Measurements from ENCODE around the gene ZNF106.

DNA sequence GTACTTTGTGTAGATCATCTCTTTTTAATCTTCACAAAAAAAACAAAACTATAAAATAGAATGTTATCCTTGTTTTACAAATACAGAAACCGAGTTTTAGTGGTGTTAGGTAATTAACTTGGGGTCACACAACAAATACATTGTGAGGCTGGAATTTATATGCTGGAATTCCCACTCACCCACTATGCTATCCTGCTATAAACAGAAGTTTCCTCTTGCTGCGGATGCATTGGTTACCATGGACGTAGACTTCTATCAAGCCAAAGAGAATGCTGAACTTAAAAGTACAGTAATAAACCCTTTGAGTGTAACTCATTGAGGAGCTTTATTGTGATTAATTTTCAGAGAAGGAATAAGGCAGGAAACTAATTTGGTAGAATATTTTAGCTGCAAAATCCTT lies 13.7 kb upstream of the ZNF106 start:
- TF ChIP-seq, protein P1, sequence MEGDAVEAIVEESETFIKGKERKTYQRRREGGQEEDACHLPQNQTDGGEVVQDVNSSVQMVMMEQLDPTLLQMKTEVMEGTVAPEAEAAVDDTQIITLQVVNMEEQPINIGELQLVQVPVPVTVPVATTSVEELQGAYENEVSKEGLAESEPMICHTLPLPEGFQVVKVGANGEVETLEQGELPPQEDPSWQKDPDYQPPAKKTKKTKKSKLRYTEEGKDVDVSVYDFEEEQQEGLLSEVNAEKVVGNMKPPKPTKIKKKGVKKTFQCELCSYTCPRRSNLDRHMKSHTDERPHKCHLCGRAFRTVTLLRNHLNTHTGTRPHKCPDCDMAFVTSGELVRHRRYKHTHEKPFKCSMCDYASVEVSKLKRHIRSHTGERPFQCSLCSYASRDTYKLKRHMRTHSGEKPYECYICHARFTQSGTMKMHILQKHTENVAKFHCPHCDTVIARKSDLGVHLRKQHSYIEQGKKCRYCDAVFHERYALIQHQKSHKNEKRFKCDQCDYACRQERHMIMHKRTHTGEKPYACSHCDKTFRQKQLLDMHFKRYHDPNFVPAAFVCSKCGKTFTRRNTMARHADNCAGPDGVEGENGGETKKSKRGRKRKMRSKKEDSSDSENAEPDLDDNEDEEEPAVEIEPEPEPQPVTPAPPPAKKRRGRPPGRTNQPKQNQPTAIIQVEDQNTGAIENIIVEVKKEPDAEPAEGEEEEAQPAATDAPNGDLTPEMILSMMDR (conservative IDR thresholded peaks at IDR 0.05) = no peak
- TF ChIP-seq EZH2 (IDR thresholded peaks at IDR 0.05; ENCODE audit: low read depth) = no peak

All from PC-9 (cell line).